CD4-positive, alpha-beta T cell treated with Interleukin-6 at 100 ng/mL for 8 hours (primary cell): ENCODE measurements around the gene USP19.

Source experiments
- DNase-seq: peaks from one replicate; pipeline ENCODE4 v3.0.0-alpha.2; 2020; ENCODE audit warnings: mixed read lengths, low spot score

The USP19 gene

DNA sequence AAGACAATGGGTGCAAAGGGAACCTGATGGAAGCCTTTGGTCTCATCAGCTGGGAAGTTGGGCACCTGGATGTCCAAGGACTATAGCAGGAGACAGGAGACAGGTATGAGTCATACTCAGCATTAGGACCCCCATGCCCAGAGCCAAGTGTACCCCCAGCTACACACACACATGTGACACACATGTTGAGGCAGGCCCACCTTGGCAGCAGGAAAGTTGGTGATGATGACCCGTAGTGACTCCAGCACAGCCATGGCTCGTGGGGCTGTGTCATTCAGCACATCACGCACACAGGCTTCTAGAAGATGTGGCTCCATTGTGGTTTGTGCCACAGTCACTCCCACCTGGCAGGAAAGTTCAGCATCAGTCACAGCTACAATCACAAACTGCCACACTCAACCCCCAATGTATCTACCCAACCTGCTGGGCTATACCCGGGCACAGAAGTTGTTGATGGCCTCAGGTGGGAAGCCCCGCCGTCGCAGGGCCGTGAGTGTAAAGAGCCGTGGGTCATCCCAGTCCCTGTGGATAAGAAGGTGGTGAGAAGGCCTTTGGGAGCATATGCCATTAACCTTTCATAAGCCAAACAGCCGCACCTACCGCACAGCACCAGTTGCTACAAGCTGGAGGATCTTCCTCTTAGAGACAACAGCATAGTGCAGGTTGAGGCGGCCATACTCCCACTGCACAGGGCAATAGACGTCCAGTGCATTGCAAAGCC lies 21.6 kb downstream of the USP19 start:
- DNase-seq, result no peak

- DNase-seq, result no peak
Observed at GRCh38 chr3:49098429-49098828, 22.2 kb downstream of the USP19 start.

- peak; percentile 96 for DNase-seq
Observed at GRCh38 chr3:49093853-49094767, 26.5 kb downstream of the USP19 start, which contains the start of gene QRICH1. QRICH1 (minus strand) TSS chr3:49094071; CDS start chr3:49077017, 17,054 bp downstream.

- peak; percentile 71 for DNase-seq
Observed at GRCh38 chr3:49092938-49093852, 27.4 kb downstream of the USP19 start.

- no peak for DNase-seq
Observed at GRCh38 chr3:49081429-49081828, 39.2 kb downstream of the USP19 start.

- DNase-seq, result no peak
Observed at GRCh38 chr3:49079270-49079669, 41.4 kb downstream of the USP19 start.

DNA sequence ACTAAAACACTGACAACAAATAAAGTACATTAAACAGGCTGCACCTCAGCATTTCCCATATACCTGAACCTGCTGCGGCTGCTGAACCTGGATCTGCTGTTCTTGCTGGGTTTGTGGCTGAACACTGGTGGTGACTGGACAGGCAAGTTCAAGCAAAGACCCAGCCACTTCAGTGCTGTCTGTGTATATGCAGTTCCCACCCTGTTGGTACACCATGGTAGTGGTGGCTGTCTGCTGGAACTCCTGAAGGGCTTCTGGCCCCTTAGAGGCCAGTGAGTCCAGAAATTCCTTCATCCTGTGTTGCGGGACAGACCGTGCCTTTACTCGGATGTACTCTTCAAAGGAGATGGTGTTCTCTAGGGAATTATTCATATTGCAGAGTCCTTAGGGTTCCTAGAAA lies 44.0 kb downstream of the USP19 start:
- DNase-seq, result no peak

DNA sequence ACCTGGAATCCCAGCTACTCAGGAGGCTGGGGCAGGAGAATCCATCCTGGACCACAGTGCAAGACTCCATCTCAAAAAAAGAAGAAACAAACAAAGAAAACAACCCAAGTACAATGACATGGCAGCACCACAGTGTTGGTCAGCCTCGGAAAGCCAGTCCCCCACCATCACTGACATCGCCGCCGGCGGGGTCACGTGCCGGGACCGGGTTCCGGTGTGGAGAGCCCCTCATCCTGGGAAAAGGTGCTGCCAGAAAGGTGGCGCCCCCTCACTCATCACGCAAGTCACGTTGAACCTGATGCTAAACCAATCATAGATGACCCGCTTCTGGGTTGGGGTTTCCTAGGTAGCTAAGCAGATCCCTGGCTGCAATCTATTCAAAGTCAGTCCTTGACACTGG lies 44.5 kb downstream of the USP19 start:
- DNase-seq, result no peak
